ENCODE results near the gene MRPS2.
A peak's percentile ranks its signal among the peaks of the same experiment; 100 is the strongest.
"Not testable (repeated sequence)": the region's sequence is repeated elsewhere in the genome, so short reads cannot be mapped to it uniquely, and the experiment has no call there.

Gene MRPS2

GRCh38 chr9:135500525-135501260 is at the start of gene MRPS2:
MRPS2 (plus strand) TSS chr9:135500682; CDS start chr9:135500711, 29 bp downstream.
- DNase-seq, result peak; percentile 40

GRCh38 chr9:135450956-135451355 is 49.5 kb upstream of the MRPS2 start:
- no peak for DNase-seq

GRCh38 chr9:135451909-135452308 is 48.6 kb upstream of the MRPS2 start:
- DNase-seq, result not testable (repeated sequence)

GRCh38 chr9:135454737-135455136 is 45.7 kb upstream of the MRPS2 start:
- DNase-seq, result no peak

- no peak for DNase-seq
These were observed 45.0 kb upstream of the MRPS2 start for GRCh38 chr9:135455401-135456030.

GRCh38 chr9:135456436-135457104 is 43.9 kb upstream of the MRPS2 start:
- DNase-seq, result no peak

- not testable (repeated sequence) for DNase-seq
These were observed 42.0 kb upstream of the MRPS2 start for GRCh38 chr9:135458478-135458877.

GRCh38 chr9:135461936-135462335 is 38.5 kb upstream of the MRPS2 start:
- DNase-seq, result no peak

- DNase-seq, result no peak
These were observed 37.3 kb upstream of the MRPS2 start for GRCh38 chr9:135463140-135463539.

- no peak for DNase-seq
These were observed 36.3 kb upstream of the MRPS2 start for GRCh38 chr9:135464181-135464580.

- no peak for DNase-seq
These were observed 31.5 kb upstream of the MRPS2 start for GRCh38 chr9:135468854-135469521.

GRCh38 chr9:135471791-135472640 is 28.5 kb upstream of the MRPS2 start:
- DNase-seq, result no peak

- no peak for DNase-seq
These were observed 26.4 kb upstream of the MRPS2 start for GRCh38 chr9:135473972-135474543.

- no peak for DNase-seq
These were observed 25.6 kb upstream of the MRPS2 start for GRCh38 chr9:135474915-135475314.

- no peak for DNase-seq
These were observed 23.7 kb upstream of the MRPS2 start for GRCh38 chr9:135476561-135477355.

GRCh38 chr9:135478191-135478590 is 22.3 kb upstream of the MRPS2 start:
- DNase-seq, result no peak

GRCh38 chr9:135478829-135479468 is 21.5 kb upstream of the MRPS2 start:
- no peak for DNase-seq

GRCh38 chr9:135479469-135480052 is 20.9 kb upstream of the MRPS2 start, which contains the start of gene PPP1R26:
PPP1R26 (plus strand) TSS chr9:135479782; CDS start chr9:135484511, 4,729 bp downstream.
- no peak for DNase-seq

- no peak for DNase-seq
These were observed 20.2 kb upstream of the MRPS2 start for GRCh38 chr9:135480071-135480939.

All from NCI-H446 treated with DMSO at 0.1 percent for 48 hours (cell line).